Type B pancreatic cell (in vitro differentiated cells): Measurements from ENCODE around the gene TBC1D3H. TPM values are rescaled to one million over a fixed set of nuclear protein-coding genes. Genes with fewer than 3 reads are reported as not detected.
"Not testable (repeated sequence)": the region's sequence is repeated elsewhere in the genome, so short reads cannot be mapped to it uniquely, and the experiment has no call there.

ENCODE experiments used
- DNase-seq: peaks from one replicate; pipeline ENCODE4 v3.0.0; 2021; ENCODE audit warnings: mixed read lengths; ENCODE audit not compliant: unreplicated experiment; ENCODE audit errors: extremely low spot score
- H3K27ac Mint-ChIP-seq: 2 replicates; pipeline ENCODE4 v1.8.0; 2021; ENCODE audit warnings: mild to moderate bottlenecking, mixed read lengths
- H3K27me3 Mint-ChIP-seq: 2 replicates; pipeline ENCODE4 v1.8.0; 2021; ENCODE audit warnings: mixed read lengths
- H3K36me3 Mint-ChIP-seq: 2 replicates; pipeline ENCODE4 v1.8.0; 2021; ENCODE audit warnings: mixed read lengths
- H3K4me1 Mint-ChIP-seq: one replicate; pipeline ENCODE4 v1.8.0; 2021; ENCODE audit warnings: mixed read lengths; ENCODE audit not compliant: unreplicated experiment
- H3K4me3 Mint-ChIP-seq: 2 replicates; pipeline ENCODE4 v1.8.0; 2021; ENCODE audit warnings: mild to moderate bottlenecking, mixed read lengths
- H3K9me3 Mint-ChIP-seq: 2 replicates; pipeline ENCODE4 v1.8.0; 2021; ENCODE audit warnings: mixed read lengths
- long read RNA-seq: library from polyadenylated mRNA; unstranded; transcript quantifications from one replicate; pipeline ENCODE4 v2.0.0, GENCODE V29; 2020
- total RNA-seq: library from RNA; stranded (reverse); gene quantifications from 2 replicates; pipeline ENCODE4 v1.2.1, GENCODE V29; 2021; ENCODE audit warnings: low replicate concordance

TBC1D3H gene
- not detected in 2 replicates for total RNA-seq
- long read RNA-seq = 0 reads

GRCh38 chr17:36388385-36389245, at the start of gene TBC1D3H:
Gene TBC1D3H, minus strand, starts transcription at chr17:36388435. Its CDS starts 1,540 bp downstream, at chr17:36386895.
- not testable (repeated sequence) for H3K9me3 Mint-ChIP-seq, H3K27ac Mint-ChIP-seq, H3K4me3 Mint-ChIP-seq, H3K36me3 Mint-ChIP-seq, H3K4me1 Mint-ChIP-seq, H3K27me3 Mint-ChIP-seq
- DNase-seq = peak; percentile 20

DNA sequence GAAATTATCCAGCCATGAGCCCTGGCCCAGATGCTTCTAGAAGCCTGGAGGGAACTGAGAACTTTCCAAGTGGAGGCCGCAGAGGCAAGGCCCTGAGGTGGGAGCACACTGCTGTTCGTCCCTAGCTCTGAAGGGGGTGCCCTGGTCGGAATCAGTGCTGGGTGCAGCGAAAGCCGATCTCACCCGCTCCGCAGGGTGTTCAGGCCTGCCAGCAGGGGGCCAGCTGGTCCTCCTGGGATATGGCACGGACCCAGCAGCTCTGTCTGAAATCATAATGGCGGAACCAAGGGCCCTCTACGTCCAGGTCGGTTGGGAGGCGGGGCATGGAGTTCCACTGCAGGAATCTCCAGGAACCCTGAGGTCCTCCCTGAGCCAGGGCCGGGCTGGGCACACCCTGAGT, 40.7 kb upstream of the TBC1D3H start:
- not testable (repeated sequence) for H3K27me3 Mint-ChIP-seq, H3K9me3 Mint-ChIP-seq, H3K4me3 Mint-ChIP-seq, H3K36me3 Mint-ChIP-seq, H3K27ac Mint-ChIP-seq, H3K4me1 Mint-ChIP-seq, DNase-seq

- not testable (repeated sequence) for H3K9me3 Mint-ChIP-seq, H3K4me3 Mint-ChIP-seq, H3K4me1 Mint-ChIP-seq, H3K27me3 Mint-ChIP-seq, H3K36me3 Mint-ChIP-seq, DNase-seq, H3K27ac Mint-ChIP-seq
These were observed 27.1 kb upstream of the TBC1D3H start for GRCh38 chr17:36415180-36415941.

- not testable (repeated sequence) for H3K36me3 Mint-ChIP-seq, H3K4me1 Mint-ChIP-seq, DNase-seq, H3K9me3 Mint-ChIP-seq, H3K4me3 Mint-ChIP-seq, H3K27me3 Mint-ChIP-seq, H3K27ac Mint-ChIP-seq
These were observed 2.9 kb upstream of the TBC1D3H start for GRCh38 chr17:36390943-36391645.

GRCh38 chr17:36375938-36376337, 12.3 kb downstream of the TBC1D3H start:
- not testable (repeated sequence) for H3K36me3 Mint-ChIP-seq, H3K27me3 Mint-ChIP-seq, H3K27ac Mint-ChIP-seq, H3K9me3 Mint-ChIP-seq, H3K4me3 Mint-ChIP-seq, DNase-seq, H3K4me1 Mint-ChIP-seq

GRCh38 chr17:36362496-36362895, 25.7 kb downstream of the TBC1D3H start:
- H3K4me1 Mint-ChIP-seq, H3K27me3 Mint-ChIP-seq, H3K27ac Mint-ChIP-seq, H3K36me3 Mint-ChIP-seq, H3K4me3 Mint-ChIP-seq, DNase-seq, H3K9me3 Mint-ChIP-seq: not testable (repeated sequence)

Other genes starting within 250 kb of the TBC1D3H start
- gene TBC1D3B, start 211.8 kb downstream of the TBC1D3H start, total RNA-seq = 14.5 and 18.0 TPM in 2 replicates
- 0.41 TPM in 1 of 2 replicates, not detected in the other for gene CCL3L1, start 191.7 kb downstream of the TBC1D3H start, total RNA-seq
- gene CCL4L2, start 177.4 kb downstream of the TBC1D3H start, total RNA-seq = 0.45 TPM in 1 of 2 replicates, not detected in the other
- 0.24 TPM in 2 replicates for gene TBC1D3I, start 123.9 kb downstream of the TBC1D3H start, total RNA-seq
- not detected in 2 replicates for gene TBC1D3G, start 64.6 kb downstream of the TBC1D3H start, total RNA-seq
- gene ZNHIT3, start 98.2 kb upstream of the TBC1D3H start, total RNA-seq = 34.6 and 43.3 TPM in 2 replicates
- 71.3 and 94.7 TPM in 2 replicates for gene MYO19, start 146.4 kb upstream of the TBC1D3H start, total RNA-seq
- 11.1 and 13.5 TPM in 2 replicates for gene PIGW, start 146.6 kb upstream of the TBC1D3H start, total RNA-seq
- gene GGNBP2, start 156.5 kb upstream of the TBC1D3H start, total RNA-seq = 63.7 and 72.0 TPM in 2 replicates
- gene DHRS11, start 203.4 kb upstream of the TBC1D3H start, total RNA-seq = 30.0 and 60.0 TPM in 2 replicates
- 9.7 and 11.8 TPM in 2 replicates for gene MRM1, start 213.1 kb upstream of the TBC1D3H start, total RNA-seq